Measurements from ENCODE around the gene TOPORS.

The TOPORS gene

DNA sequence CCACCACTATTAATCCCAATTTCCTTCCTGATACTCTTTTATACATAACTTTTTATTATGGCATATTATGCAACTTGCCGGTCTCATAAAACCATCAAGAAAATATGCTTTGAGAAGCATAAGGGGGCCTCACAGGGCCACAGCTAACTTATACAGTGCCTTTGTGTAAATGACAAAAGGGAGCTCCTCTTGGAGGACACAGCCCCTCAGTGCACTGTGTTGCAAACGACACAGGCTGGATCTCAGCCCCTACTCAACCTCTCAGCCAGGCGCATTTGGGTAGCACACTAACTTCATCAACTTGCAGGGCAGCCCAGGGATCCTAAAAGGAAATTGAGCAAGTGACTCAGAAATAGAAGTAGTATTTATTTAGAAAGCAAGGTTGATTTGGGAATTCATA is 61.8 kb downstream of the TOPORS start:
- Histone ChIP-seq H3K9me3 (ENCODE audit: control insufficient read depth, insufficient read depth, low read length) (no peaks in the 10 kb centered on the region), H3K4me3 (ENCODE audit: low read depth, low read length) (no peak overlapping the region), H3K36me3 (ENCODE audit: control insufficient read depth, insufficient read depth, low read length) (no peaks in the 10 kb centered on the region), H3K9ac (ENCODE audit: low read depth, low read length) (no peak overlapping the region), H3K27me3 (ENCODE audit: control insufficient read depth, insufficient read depth, low read length) (no peaks in the 10 kb centered on the region), H3K4me1 (ENCODE audit: control insufficient read depth, insufficient read depth, low read length) (no peaks in the 10 kb centered on the region)

All from iPS-15b (cell line).